ENCODE measurements around the gene AMZ2. TPM values are rescaled to one million over a fixed set of nuclear protein-coding genes. Genes with fewer than 3 reads are reported as not detected.
"Not testable (repeated sequence)": the region's sequence is repeated elsewhere in the genome, so short reads cannot be mapped to it uniquely, and the experiment has no call there.

AMZ2 gene
- total RNA-seq, 1 donor from 2014 or later = 75.8 TPM

DNA sequence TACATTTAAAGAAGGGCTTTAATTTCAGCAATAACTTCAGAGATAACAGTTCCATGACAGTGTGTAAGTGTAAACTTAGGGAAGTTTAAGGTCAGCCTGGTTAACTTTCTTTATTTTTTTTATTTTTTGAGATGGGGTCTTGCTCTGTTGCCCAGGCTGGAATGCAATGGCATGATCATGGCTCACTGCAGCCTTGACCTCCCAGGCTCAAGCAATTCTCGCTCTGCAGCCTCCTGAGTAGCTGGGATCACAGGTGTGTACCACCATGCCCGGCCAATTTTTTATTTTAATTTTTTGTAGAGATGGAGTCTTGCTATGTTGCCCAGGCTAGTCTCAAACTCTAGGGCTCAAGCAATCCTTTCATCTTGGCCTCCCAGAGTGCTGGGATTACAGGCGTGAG lies 28.5 kb downstream of the AMZ2 start:
- peaks cover 34% of the 10 kb centered on the region for H3K36me3 Mint-ChIP-seq (ENCODE audit: low read depth)
- H3K27ac Mint-ChIP-seq; H3K9me3 Mint-ChIP-seq; intact Hi-C loops (cut with micrococcal nuclease); H3K4me1 Mint-ChIP-seq; H3K4me3 Mint-ChIP-seq; H3K27me3 Mint-ChIP-seq; DNase-seq: not testable (repeated sequence)

DNA sequence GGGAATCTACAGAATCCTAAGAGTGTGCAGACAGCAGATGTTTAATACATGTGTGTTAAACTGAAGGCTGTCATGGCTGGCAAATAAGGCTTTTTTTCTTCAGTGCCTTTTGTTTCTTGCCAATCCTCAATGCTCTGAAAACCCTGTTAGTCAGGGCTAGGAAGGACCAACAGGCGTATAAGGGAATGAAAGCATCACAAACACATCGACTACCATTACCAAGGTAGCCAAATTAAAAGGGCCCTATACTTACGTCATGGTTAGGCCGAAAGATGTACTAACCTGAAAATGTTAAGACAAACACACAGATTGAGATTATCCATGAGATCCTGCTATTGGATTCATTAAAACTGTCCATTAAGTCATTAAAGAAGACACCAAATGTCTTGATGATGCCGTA lies 30.0 kb downstream of the AMZ2 start:
- Mint-ChIP-seq H3K27ac (no peak overlapping the region), H3K27me3 (no peaks in the 10 kb centered on the region), H3K4me1 (peaks cover 2% of the 10 kb centered on the region), H3K4me3 (no peak overlapping the region), H3K9me3 (peaks cover 4% of the 10 kb centered on the region), H3K36me3 (ENCODE audit: low read depth) (peaks cover 36% of the 10 kb centered on the region)
- no peak for DNase-seq
- intact Hi-C loops (cut with micrococcal nuclease) = no loop called here

DNA sequence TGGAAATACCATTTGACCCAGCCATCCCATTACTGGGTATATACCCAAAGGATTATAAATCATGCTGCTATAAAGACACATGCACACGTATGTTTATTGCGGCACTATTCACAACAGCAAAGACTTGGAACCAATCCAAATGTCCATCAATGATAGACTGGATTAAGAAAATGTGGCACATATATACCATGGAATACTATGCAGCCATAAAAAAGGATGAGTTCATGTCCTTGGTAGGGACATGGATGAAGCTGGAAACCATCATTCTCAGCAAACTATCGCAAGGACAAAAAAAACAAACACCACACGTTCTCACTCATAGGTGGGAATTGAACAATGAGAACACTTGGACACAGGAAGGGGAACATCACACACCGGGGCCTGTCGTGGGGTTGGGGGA lies 34.1 kb downstream of the AMZ2 start:
- H3K27ac Mint-ChIP-seq; DNase-seq; H3K27me3 Mint-ChIP-seq; H3K4me3 Mint-ChIP-seq; intact Hi-C loops (cut with micrococcal nuclease); H3K9me3 Mint-ChIP-seq; H3K4me1 Mint-ChIP-seq: not testable (repeated sequence)
- H3K36me3 Mint-ChIP-seq (ENCODE audit: low read depth) = peaks cover 30% of the 10 kb centered on the region

DNA sequence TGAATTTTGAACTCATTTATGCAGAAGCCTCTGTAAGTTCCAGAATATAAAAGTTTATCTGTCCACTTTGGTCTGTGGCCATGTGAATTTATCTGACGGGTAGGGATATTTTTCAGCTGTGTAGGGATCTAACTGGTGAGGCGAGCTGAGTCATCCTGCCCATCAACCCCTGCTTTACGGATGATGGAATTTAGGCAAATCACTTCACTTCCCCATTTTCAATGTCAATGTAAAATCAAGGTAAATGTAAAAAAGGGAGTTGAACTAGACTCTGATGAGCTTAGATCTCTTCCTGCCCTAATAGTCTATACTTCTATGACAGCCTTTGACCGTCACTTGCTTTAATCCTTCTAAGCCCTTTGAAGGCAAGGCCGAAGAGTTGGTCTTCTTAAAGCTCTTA lies 40.5 kb downstream of the AMZ2 start:
- Mint-ChIP-seq H3K27me3 (no peaks in the 10 kb centered on the region), H3K27ac (no peak overlapping the region), H3K36me3 (ENCODE audit: low read depth) (peaks cover 2% of the 10 kb centered on the region), H3K4me3 (no peak overlapping the region), H3K9me3 (no peaks in the 10 kb centered on the region), H3K4me1 (peaks cover 34% of the 10 kb centered on the region)
- no peak for DNase-seq
- intact Hi-C loops (cut with micrococcal nuclease) = no loop called here

DNA sequence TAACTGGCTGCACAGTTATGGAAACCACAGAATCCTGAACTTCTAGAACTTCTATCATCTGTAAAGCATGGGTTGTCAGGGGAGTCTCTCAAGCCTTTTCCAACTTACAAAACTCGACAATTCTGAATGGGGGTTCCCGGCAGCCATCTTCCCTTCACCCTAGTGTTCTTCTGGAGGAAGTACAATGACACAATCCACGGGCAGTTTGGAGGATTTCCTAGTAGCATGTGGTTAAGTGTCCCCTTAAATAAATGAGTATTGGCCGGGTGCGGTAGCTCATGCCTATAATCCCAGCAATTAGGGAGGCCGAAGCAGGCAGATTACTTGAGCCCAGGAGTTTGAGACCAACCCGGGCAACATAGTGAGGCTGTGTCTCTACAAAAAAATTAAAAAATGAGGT lies 41.0 kb downstream of the AMZ2 start:
- Mint-ChIP-seq H3K27ac (no peak overlapping the region), H3K36me3 (ENCODE audit: low read depth) (peaks cover 2% of the 10 kb centered on the region), H3K9me3 (no peaks in the 10 kb centered on the region), H3K4me1 (peaks cover 34% of the 10 kb centered on the region), H3K4me3 (peak overlapping the region; percentile 3), H3K27me3 (no peaks in the 10 kb centered on the region)
- intact Hi-C loops (cut with micrococcal nuclease) = no loop called here
- DNase-seq = no peak

DNA sequence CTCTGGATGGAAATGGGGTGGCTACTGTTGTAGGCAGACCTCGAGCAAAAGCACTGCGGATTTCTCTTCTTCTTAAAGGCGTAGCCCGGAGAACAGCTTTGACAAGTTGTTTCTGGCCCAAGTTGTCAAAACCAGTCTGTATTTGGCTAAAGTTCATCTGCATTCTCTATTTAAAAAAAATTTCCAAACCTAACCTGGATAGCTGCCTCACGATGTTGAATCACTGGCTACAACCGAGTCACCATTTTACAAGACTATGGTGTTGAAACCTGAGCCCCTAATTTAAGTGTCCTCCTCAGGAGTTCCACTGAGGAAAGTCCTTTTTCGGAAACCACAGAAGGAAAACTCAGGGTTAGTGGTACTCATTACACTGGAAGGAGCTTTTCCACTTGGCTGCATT lies 41.6 kb downstream of the AMZ2 start:
- peaks cover 38% of the 10 kb centered on the region for H3K4me1 Mint-ChIP-seq
- no peaks in the 10 kb centered on the region for H3K27me3 Mint-ChIP-seq
- peaks cover 2% of the 10 kb centered on the region for H3K36me3 Mint-ChIP-seq (ENCODE audit: low read depth)
- intact Hi-C loops (cut with micrococcal nuclease) = no loop called here
- no peaks in the 10 kb centered on the region for H3K9me3 Mint-ChIP-seq
- peak overlapping the region; percentile 98 for H3K4me3 Mint-ChIP-seq
- no peak overlapping the region for H3K27ac Mint-ChIP-seq
- no peak for DNase-seq

DNA sequence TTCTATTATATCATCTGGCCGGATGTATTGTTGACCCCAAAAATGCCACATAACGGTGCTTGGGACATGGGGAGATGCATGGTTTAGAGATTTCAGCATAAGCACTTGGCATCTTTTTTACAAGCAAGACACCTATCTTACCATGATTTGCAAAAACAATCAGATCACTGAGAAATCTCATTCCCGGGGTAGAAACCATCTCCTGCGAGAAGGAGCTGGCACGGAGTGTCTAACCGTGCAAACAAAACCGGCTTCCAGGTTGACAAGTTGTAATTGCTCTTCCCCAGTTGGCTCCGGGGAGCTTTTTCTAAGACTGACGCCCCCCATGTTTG lies 42.1 kb downstream of the AMZ2 start:
- H3K4me1 Mint-ChIP-seq = peaks cover 42% of the 10 kb centered on the region
- no peaks in the 10 kb centered on the region for H3K9me3 Mint-ChIP-seq
- peaks cover 1% of the 10 kb centered on the region for H3K27me3 Mint-ChIP-seq
- peaks cover 2% of the 10 kb centered on the region for H3K36me3 Mint-ChIP-seq (ENCODE audit: low read depth)
- no peak for DNase-seq
- intact Hi-C loops (cut with micrococcal nuclease) = loop anchor here (2.0 to 10.0 kb wide), 5 partner anchors 31 to 1035 kb away; partner anchors contain the start of genes ABCA5 and PRKAR1A
- peak overlapping the region; percentile 98 for H3K27ac Mint-ChIP-seq
- H3K4me3 Mint-ChIP-seq = peak overlapping the region; percentile 98

DNA sequence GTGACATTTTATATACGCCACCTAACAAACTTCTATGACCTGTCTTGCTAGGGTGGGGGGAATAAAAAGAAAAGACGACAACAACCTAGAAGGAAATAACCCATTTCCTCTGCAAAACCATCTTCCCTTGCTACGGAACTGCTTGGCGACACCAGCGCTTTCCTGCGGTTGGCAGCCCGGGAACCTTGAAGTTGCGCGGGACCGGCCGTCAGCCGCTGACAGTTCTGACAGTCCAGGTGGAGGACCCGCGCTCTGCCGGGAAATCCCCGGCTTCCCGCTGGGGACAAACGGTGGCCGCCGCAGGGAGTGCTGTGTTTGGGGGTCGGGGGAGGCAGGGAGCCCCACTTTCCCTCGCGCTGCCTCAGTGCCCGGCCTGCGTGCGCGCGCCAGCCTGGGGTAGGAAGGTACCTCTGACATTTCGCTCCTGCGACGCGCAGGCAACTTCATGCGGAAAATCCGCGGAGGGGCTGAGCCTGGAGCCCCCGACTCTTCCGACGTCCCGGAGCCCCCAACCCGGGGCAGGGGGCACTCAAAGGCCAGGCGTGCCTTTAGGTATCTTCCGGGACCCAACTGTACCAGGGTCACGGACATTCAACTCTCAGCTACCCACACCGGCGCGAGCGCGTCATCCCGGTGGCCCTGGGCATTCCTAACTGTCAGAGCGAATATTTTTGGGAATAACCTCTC lies 42.6 kb downstream of the AMZ2 start:
- intact Hi-C loops (cut with micrococcal nuclease) = loop anchor here (2.0 to 10.0 kb wide), 5 partner anchors 32 to 1034 kb away; partner anchors contain the start of genes ABCA5 and PRKAR1A
- peak overlapping the region; percentile 98 for H3K4me3 Mint-ChIP-seq
- H3K27me3 Mint-ChIP-seq = peaks cover 2% of the 10 kb centered on the region
- H3K4me1 Mint-ChIP-seq = peaks cover 43% of the 10 kb centered on the region
- peaks cover 2% of the 10 kb centered on the region for H3K36me3 Mint-ChIP-seq (ENCODE audit: low read depth)
- H3K9me3 Mint-ChIP-seq = no peaks in the 10 kb centered on the region
- peak; percentile 87 for DNase-seq
- H3K27ac Mint-ChIP-seq = peak overlapping the region; percentile 98

DNA sequence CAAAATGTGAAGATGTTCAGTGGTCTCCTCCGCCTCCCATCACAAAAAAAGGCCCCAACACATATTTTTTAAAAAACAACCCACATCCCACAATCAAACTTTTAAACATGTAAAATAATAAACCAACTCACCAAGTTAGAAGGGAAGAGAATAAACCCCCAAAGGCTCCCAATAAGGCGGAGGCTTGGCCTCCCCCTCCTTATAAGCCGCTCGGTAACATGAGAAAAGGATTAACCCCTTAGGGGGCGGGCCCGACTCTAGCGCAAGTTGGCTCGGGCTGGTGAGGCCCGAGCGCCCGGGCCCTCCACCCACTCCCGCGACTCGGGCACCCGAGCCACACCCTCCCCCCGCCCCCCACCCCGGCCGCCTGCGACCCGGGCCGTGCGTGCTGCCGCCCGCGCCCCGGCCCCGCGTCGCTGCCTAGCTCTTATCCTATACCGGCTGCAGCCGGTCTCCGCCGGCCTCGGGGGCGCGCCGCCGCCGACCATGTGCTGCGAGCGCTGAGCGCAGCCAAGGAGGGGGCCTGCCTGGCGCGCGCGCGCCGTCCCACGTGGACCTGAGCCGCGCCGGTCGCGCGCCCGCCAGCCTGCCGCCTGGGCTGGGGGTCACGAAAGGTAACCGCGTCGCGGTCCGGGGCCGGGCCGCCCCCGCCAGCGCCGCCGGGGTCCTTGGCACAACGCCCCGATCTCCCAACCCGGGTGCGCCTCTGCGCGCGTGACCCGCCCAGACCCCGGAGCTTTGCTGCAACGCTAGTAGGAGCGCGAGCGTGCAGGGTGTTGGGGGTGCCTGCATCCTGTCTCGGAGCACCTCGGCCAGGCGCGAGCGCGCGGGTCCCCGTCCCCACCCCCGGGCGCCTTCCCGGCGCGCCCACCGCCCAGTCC lies 43.4 kb downstream of the AMZ2 start, which contains the start of the genes ARSG and SLC16A6:
Gene ARSG (plus strand): TSS at position 541 of the 881 bp plus-strand sequence. CDS start 15,999 bp downstream, outside the sequence.
Gene SLC16A6 (minus strand): TSS at position 173 of the 881 bp plus-strand sequence. CDS start 12,807 bp downstream, outside the sequence.
- Mint-ChIP-seq H3K27ac (peak within 1 kb of the TSS; percentile 98), H3K27me3 (peaks cover 2% of the 10 kb centered on the region), H3K4me1 (peaks cover 46% of the 10 kb centered on the region), H3K9me3 (no peaks in the 10 kb centered on the region), H3K36me3 (ENCODE audit: low read depth) (peaks cover 3% of the 10 kb centered on the region), H3K4me3 (peak within 1 kb of the TSS; percentile 98)
- peak; percentile 93 for DNase-seq
- intact Hi-C loops (cut with micrococcal nuclease) = loop anchor here (2.0 to 10.0 kb wide), 5 partner anchors 32 to 1034 kb away; partner anchors contain the start of genes ABCA5 and PRKAR1A

DNA sequence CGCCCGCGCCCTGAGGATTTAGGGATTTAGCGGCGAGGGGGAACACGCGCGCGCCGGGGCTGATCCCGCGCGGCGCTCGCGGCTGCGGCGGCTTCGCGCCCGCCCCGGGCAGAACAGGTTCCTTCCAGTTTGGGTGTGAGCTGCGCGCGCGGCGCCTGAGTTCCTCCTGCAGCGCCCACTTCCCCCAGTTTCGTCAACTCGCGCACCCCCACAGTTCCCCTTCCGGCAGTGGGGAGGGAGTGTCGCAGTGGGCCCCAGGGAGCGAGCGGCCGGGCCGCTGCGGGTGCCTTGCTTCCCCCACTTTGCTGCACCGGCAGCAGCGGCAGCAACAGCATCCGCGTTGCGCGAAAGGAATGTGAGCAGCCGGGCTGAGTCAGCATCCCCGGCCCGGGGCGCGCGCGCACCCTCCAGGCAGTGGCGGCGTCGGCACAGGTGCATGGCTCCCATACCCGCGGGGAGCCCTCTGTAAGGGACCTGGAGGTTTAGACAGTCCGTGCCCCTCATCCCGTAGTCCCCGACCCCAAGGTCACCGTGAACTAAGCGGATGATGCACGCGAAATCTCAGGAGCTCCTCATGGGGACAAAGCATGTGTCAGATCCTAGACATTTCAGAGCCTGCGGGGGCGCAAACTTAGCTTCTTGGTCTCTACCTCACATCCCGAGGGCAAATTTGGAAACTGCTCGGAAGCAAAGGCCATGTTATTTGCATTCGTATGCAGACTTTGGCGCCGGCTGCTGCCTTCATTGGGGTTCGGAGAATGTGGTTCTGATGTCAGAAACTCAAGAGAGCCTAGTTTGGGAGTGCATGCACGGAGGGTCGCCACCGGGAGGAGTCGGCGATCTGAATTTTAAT lies 44.2 kb downstream of the AMZ2 start:
- Mint-ChIP-seq H3K9me3 (no peaks in the 10 kb centered on the region), H3K4me1 (peaks cover 55% of the 10 kb centered on the region), H3K27me3 (peaks cover 2% of the 10 kb centered on the region), H3K36me3 (ENCODE audit: low read depth) (peaks cover 4% of the 10 kb centered on the region), H3K27ac (peak overlapping the region; percentile 92), H3K4me3 (peak overlapping the region; percentile 98)
- DNase-seq = peak; percentile 97
- intact Hi-C loops (cut with micrococcal nuclease) = loop anchor here (1.0 to 10.0 kb wide), 9 partner anchors 33 to 1033 kb away; partner anchors contain the start of genes ABCA5 and PRKAR1A

DNA sequence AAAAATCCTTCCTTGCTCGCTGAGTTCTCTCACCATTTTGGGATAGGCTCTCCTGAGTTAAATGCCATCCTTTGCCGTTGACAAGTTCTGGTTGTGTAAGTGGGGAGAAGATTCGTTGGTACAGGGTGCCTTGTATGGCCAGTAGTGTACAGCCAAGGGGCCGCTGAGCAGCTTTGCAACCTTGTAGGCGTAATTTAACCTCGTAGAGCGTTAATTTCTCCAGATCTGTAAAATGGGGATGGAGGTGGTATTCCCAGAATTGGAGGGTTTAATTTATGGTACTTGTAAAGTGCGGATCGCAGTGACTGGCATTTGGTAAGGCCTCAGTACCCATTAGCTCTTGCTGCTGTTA lies 44.8 kb downstream of the AMZ2 start:
- H3K27ac Mint-ChIP-seq = peak overlapping the region; percentile 92
- no peaks in the 10 kb centered on the region for H3K9me3 Mint-ChIP-seq
- peaks cover 58% of the 10 kb centered on the region for H3K4me1 Mint-ChIP-seq
- intact Hi-C loops (cut with micrococcal nuclease) = loop anchor here (1.0 to 10.0 kb wide), 7 partner anchors 54 to 1032 kb away; partner anchors contain the start of genes ABCA5 and PRKAR1A
- DNase-seq = no peak
- peaks cover 2% of the 10 kb centered on the region for H3K27me3 Mint-ChIP-seq
- H3K36me3 Mint-ChIP-seq (ENCODE audit: low read depth) = peaks cover 4% of the 10 kb centered on the region
- H3K4me3 Mint-ChIP-seq = peak overlapping the region; percentile 98

DNA sequence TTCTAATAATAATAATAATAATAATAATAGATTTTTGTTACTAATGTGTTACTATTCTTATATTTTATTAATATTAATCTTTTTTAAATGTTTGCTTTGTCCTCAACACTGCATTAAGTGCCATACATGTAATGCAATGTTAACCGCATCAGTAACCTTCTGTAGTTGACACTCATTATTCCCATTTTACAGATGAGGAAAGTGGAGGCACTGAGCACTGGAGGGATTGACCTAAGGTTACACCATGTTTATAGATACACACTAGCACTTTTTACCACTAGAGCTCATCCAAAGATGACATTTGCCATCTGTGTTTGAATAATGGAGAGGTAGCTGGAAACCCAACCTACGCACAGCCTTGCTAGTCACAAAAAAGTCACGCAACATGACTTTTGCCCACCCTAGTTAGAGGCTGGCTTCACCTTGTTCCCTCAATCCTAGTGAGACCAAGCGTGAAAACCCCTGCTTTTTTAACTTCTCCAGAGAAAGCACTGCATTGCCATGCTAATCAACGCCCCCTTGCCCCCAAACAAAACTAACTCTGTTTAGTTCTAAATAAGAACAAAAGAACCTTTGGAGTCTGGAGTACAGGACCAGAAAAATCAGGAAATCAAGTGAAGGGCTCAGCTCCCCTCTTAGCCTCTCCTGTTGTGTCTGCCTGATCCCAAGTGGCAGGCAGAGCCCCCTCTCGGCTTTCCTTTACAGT lies 45.8 kb downstream of the AMZ2 start:
- peaks cover 2% of the 10 kb centered on the region for H3K27me3 Mint-ChIP-seq
- no peak overlapping the region for H3K4me3 Mint-ChIP-seq
- H3K27ac Mint-ChIP-seq = no peak overlapping the region
- H3K36me3 Mint-ChIP-seq (ENCODE audit: low read depth) = peaks cover 4% of the 10 kb centered on the region
- intact Hi-C loops (cut with micrococcal nuclease) = loop anchor here (2.0 to 10.0 kb wide), 5 partner anchors 53 to 1031 kb away; partner anchors contain the start of genes ABCA5 and PRKAR1A
- no peak for DNase-seq
- peaks cover 55% of the 10 kb centered on the region for H3K4me1 Mint-ChIP-seq
- no peaks in the 10 kb centered on the region for H3K9me3 Mint-ChIP-seq

DNA sequence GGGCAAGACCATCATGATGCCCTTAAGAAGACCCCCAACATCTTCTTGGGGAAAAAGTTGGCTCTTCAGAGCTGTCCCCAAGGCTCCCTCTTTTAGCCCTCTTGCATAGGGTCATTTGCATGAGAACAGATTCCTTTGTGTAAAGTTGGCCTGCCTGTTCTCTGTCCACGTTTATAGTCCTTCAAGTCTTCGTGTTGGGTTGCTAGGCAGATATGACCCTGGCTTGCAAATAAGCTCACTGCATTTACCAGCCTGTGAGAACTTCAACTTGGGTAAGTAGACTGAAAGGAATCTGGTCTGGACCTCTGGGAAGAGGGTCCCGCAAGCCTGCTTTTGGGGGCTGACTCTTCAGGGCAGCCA lies 46.3 kb downstream of the AMZ2 start:
- no peaks in the 10 kb centered on the region for H3K9me3 Mint-ChIP-seq
- no peak overlapping the region for H3K4me3 Mint-ChIP-seq
- H3K27me3 Mint-ChIP-seq = peaks cover 2% of the 10 kb centered on the region
- no peak for DNase-seq
- H3K36me3 Mint-ChIP-seq (ENCODE audit: low read depth) = peaks cover 4% of the 10 kb centered on the region
- H3K4me1 Mint-ChIP-seq = peaks cover 52% of the 10 kb centered on the region
- intact Hi-C loops (cut with micrococcal nuclease) = loop anchor here (5.0 to 10.0 kb wide), 3 partner anchors 218 to 1031 kb away; partner anchors contain the start of genes ABCA5 and PRKAR1A
- H3K27ac Mint-ChIP-seq = no peak overlapping the region
